HG02623 (cell line): ENCODE results near the gene INTS6L.
"Not testable (repeated sequence)": the region's sequence is repeated elsewhere in the genome, so short reads cannot be mapped to it uniquely, and the experiment has no call there.

Experiments used
- ATAC-seq: cut with Tn5 transposase; IDR thresholded peaks from one replicate; pipeline ENCODE4 v1.9.1; 2021; ENCODE audit warnings: moderate library complexity; ENCODE audit not compliant: unreplicated experiment

The INTS6L gene

GRCh38 chrX:135522132-135522530 is 1.7 kb downstream of the INTS6L start:
- no peak for ATAC-seq

DNA sequence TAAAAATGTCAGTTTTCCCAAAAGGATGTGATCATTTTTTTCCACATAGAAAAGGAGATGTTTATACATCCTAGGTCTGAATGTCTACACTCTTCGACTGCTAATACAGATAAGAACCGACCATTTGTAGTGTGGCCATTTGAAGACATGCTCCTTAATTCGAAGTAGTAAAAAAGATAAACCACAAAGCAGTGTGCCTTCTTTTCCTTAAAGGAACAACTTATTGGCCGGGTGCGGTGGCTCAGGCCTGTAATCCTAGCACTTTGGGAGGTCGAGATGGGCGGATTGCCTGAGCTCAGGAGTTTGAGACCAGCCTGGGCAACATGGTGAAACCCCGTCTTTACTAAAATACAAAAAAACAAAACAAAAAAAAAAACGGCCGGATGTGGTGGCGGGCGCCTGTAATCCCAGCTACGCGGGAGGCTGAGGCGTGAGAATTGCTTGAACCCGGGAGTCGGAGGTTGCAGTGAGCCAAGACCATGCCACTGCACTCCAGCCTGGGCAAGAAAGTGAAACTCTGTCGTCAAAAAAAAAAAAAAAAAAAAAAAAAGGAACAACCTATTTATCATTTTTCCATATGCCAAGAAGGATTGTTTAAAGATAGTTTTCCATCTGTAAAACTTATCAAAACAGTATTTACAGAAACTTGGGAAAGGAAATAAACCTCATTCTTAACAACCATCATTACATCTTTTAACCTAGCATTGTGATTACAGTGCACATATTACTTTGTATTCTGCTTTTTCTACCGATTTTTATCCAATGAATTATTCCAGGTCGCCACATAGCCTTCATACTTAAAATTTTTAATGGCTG is 2.6 kb downstream of the INTS6L start:
- ATAC-seq, result no peak

GRCh38 chrX:135528254-135528653 is 7.8 kb downstream of the INTS6L start:
- ATAC-seq, result no peak

DNA sequence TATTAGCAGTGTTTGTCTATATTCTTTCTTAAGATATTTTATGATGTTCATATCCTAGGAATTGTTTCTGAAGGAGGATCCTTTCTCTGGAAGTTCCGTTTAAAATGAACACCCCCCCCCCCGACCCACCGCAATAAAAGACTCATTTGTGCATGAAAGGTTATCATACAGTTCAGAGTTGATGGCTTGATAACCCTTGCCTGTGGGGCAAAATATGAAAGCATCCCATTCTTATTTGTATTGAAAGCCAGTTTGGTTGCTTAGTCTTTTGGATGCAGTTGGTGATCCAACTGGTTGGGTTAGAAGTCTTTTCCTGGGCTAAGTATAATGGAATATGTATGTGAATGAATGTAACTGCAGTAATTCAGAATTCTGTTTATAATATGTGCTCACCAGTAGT is 8.3 kb downstream of the INTS6L start:
- ATAC-seq, result no peak

- ATAC-seq, result no peak
Measured at GRCh38 chrX:135530097-135530496, 9.6 kb downstream of the INTS6L start.

DNA sequence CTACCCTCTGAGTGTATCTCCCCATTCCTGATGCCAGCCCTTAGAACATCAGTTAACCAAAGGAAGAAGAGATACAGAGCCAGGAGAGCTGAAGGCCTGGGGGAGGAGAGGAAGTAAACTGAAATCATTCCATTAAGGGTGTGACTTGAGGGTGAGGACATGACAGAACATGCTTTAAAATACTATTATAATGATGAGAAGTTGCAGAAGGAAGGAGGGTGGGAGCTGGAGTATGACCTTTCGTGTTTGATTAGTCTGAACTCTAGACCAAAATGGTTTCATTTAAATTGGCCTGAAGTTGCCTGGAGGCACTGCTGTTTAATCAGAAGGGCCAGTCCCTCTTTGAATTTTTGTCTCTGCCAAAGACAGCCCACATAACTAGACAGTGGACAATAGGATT is 11.4 kb downstream of the INTS6L start:
- ATAC-seq, result no peak

GRCh38 chrX:135535077-135535940 is 14.8 kb downstream of the INTS6L start:
- no peak for ATAC-seq

GRCh38 chrX:135536877-135537276 is 16.4 kb downstream of the INTS6L start:
- no peak for ATAC-seq

- no peak for ATAC-seq
Measured at GRCh38 chrX:135541351-135541750, 20.9 kb downstream of the INTS6L start.

DNA sequence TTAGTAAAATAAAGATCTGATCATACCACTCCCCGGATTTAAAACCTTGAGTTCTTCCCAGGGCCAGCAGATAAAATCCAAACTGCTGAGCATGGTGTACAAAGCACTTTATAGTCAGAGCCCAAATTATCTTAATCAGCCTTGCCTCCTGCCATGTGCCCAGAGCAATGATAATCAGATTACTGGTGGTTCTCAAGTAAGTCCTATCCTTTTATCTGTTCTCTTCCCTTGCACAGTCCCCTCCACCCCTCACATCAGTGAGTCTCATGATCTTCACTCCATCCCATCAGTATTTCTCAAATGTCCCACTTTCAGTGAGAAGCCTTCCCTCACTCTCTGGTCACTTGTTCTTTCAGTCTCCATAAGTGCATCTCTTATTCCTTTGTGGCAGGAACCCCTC is 22.7 kb downstream of the INTS6L start:
- no peak for ATAC-seq

GRCh38 chrX:135543924-135544323 is 23.5 kb downstream of the INTS6L start:
- ATAC-seq, result peak; percentile 33

- ATAC-seq, result peak; percentile 53
Measured at GRCh38 chrX:135544338-135544948, 24.0 kb downstream of the INTS6L start.

- ATAC-seq, result no peak
Measured at GRCh38 chrX:135547767-135548166, 27.3 kb downstream of the INTS6L start.

GRCh38 chrX:135549519-135549918 is 29.1 kb downstream of the INTS6L start:
- no peak for ATAC-seq

- ATAC-seq, result no peak
Measured at GRCh38 chrX:135556055-135556454, 35.6 kb downstream of the INTS6L start.

DNA sequence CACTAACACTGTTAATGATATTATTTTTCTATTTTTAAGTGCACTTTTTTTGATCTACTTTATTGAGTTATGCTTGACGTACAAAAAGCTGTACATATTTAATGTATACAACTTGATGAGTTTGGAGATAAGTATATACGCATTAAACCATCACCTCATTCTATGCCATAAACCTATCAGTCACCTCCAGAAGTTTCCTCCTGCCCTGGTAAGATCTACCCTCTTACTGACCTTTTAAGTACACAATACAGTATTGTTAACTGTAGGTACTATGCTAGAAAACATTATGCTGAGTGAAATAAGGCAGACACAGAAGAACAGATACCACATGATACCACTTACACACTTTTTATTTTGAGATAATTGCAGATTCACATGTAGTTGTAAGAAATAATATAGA is 36.9 kb downstream of the INTS6L start:
- ATAC-seq, result no peak

DNA sequence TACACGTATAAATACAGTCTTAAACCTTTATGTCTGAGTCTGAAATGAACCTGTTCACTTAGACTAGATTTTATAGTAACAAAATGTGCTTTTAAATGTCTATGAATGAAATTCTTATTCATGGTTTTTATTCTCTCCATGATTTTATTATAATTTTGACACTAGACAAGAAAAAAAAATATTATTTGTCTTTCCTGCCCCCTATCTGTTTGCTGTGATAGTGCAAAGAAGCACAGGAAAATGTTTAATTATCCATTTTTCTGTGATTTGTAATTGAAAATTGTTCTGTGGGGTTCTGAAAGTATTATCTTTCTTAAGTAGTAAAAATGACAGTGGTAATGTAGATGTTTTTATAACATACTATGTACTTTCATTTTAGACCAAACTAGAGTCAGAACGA is 52.0 kb downstream of the INTS6L start:
- no peak for ATAC-seq

DNA sequence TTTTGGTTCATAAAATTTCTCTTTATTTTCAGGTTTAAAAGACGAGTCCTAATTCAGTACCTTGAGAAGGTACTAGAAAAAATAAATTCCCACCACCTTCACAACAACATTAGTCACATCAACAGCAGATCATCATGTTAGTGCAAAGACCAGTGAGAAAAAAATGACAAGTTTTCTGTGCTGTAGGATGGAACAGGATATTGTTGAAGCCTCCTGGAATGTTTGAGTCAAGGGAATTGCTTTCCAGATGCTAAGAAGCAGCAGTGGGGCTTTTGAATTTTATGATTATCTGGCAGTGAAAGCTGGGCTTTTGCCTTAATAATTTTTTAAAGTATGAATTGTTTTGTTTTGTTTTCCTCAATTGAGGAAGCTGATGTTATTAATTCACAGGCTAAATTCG is 61.0 kb downstream of the INTS6L start:
- no peak for ATAC-seq

GRCh38 chrX:135585153-135585552 is 64.7 kb downstream of the INTS6L start:
- ATAC-seq, result no peak

DNA sequence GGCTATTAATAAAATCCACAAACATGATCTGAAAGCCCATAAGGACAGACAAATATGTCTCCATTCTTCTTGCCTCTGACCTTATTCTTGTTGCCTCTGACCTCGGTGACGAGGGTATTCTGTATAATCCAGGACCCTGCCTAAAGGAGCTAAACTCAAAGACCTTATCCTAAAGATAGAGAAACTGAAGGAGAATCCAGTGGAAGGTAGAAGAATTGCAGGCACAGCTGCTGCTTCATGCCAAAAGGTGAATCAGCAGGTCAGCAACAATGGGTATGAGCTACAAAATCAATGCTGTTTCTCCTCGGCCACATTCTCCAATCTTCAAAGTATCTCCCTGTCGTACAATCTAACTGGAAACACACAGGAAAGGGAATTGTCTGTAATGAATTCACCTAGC is 71.4 kb downstream of the INTS6L start:
- ATAC-seq, result no peak

DNA sequence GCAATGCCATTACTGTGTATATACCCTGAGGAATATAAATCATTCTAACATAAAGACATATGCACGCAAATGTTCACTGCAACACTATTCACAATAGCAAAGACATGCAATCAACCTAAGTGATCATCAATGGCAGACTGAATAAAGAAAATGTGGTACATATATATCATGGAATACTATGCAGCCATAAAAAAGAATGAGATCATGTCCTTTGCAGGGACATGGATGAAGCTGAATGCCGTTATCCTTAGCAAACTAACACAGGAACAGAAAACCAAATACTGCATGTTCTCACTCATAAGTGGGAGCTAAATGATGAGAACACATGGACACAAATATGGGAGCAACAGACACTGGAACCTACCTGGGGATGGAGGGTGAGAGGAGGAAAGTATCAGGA is 73.6 kb downstream of the INTS6L start:
- not testable (repeated sequence) for ATAC-seq

- ATAC-seq, result not testable (repeated sequence)
Measured at GRCh38 chrX:135594453-135594852, 74.0 kb downstream of the INTS6L start.
